ENCODE data around the gene RAPGEF1.

The RAPGEF1 gene

GRCh38 chr9:131673531-131673930 lies 66.3 kb downstream of the RAPGEF1 start:
- Histone ChIP-seq H3K36me3 (ENCODE audit: low read length) (no peaks in the 10 kb centered on the region), H3K27ac (ENCODE audit: low read depth, low read length) (peak overlapping the region; percentile 94), H2AFZ (ENCODE audit: low read depth, low read length, severe bottlenecking) (no peak overlapping the region), H3F3A (ENCODE audit: insufficient read depth) (peaks cover 25% of the 10 kb centered on the region), H3K9me2 (replicated peaks; ENCODE audit: insufficient read depth, low read length) (no peaks in the 10 kb centered on the region), H3K27me3 (ENCODE audit: low read length) (no peaks in the 10 kb centered on the region), H3K9me3 (ENCODE audit: insufficient read depth, low read length) (no peaks in the 10 kb centered on the region), H3K4me3 (ENCODE audit: insufficient read depth, low read length, poor library complexity, severe bottlenecking) (peak overlapping the region; percentile 50), H4K20me1 (ENCODE audit: low read depth, low read length) (no peaks in the 10 kb centered on the region; the same call in 1 of the 2 replicates), H3K79me2 (ENCODE audit: insufficient read depth, low read length) (peaks cover 81% of the 10 kb centered on the region), H3K4me2 (ENCODE audit: low read depth, low read length, poor library complexity, severe bottlenecking) (peak overlapping the region; percentile 86), H3K9ac (ENCODE audit: low read length) (peak overlapping the region; percentile 56)
- TF ChIP-seq CTCF (IDR thresholded peaks at IDR 0.05; ENCODE audit: insufficient read depth, low read length, poor library complexity, severe bottlenecking) = no peak
- no peak for TF ChIP-seq EZH2phosphoT487 (conservative IDR thresholded peaks at IDR 0.05; ENCODE audit: low read length)

DNA sequence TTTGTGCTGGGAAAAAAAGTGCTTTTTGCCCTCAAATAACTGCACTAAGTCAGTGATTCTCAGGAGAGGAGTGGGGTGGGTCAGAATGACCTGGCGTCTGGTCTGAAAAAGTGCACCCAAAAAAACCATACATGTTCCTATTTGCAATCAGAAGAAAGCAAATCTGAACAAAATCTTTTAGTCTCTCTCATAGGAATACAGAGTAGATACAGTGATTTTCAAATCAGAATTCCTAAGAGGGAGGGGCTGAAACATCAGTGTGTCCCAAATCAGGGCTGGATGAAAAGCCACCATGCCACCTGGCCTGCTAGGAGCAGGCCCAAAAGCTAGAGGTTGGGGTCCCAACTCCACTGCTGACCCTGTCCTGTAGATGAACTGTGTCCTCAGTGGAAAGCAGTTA lies 66.8 kb downstream of the RAPGEF1 start:
- Histone ChIP-seq H3K4me2 (ENCODE audit: low read depth, low read length, poor library complexity, severe bottlenecking) (peak overlapping the region; percentile 86), H3K9me3 (ENCODE audit: insufficient read depth, low read length) (no peaks in the 10 kb centered on the region), H3K36me3 (ENCODE audit: low read length) (no peaks in the 10 kb centered on the region), H2AFZ (ENCODE audit: low read depth, low read length, severe bottlenecking) (no peak overlapping the region), H3K4me3 (ENCODE audit: insufficient read depth, low read length, poor library complexity, severe bottlenecking) (no peak overlapping the region), H3K9me2 (replicated peaks; ENCODE audit: insufficient read depth, low read length) (no peaks in the 10 kb centered on the region), H3F3A (ENCODE audit: insufficient read depth) (peaks cover 25% of the 10 kb centered on the region), H4K20me1 (ENCODE audit: low read depth, low read length) (no peaks in the 10 kb centered on the region; the same call in 1 of the 2 replicates), H3K79me2 (ENCODE audit: insufficient read depth, low read length) (peaks cover 85% of the 10 kb centered on the region), H3K27ac (ENCODE audit: low read depth, low read length) (peak overlapping the region; percentile 94; the same call in 1 of the 2 replicates), H3K27me3 (ENCODE audit: low read length) (no peaks in the 10 kb centered on the region), H3K9ac (ENCODE audit: low read length) (peak overlapping the region; percentile 56)
- TF ChIP-seq CTCF (IDR thresholded peaks at IDR 0.05; ENCODE audit: insufficient read depth, low read length, poor library complexity, severe bottlenecking) (no peak), EZH2phosphoT487 (conservative IDR thresholded peaks at IDR 0.05; ENCODE audit: low read length) (no peak)

- Histone ChIP-seq H3K4me2 (ENCODE audit: low read depth, low read length, poor library complexity, severe bottlenecking) (peak overlapping the region; percentile 86), H3K9me3 (ENCODE audit: insufficient read depth, low read length) (no peaks in the 10 kb centered on the region), H3K9ac (ENCODE audit: low read length) (no peak overlapping the region), H3K79me2 (ENCODE audit: insufficient read depth, low read length) (peaks cover 91% of the 10 kb centered on the region), H3K9me2 (replicated peaks; ENCODE audit: insufficient read depth, low read length) (no peaks in the 10 kb centered on the region), H3K4me3 (ENCODE audit: insufficient read depth, low read length, poor library complexity, severe bottlenecking) (no peak overlapping the region), H3F3A (ENCODE audit: insufficient read depth) (peaks cover 20% of the 10 kb centered on the region), H4K20me1 (ENCODE audit: low read depth, low read length) (no peaks in the 10 kb centered on the region; the same call in 1 of the 2 replicates), H3K27me3 (ENCODE audit: low read length) (no peaks in the 10 kb centered on the region), H3K27ac (ENCODE audit: low read depth, low read length) (peak overlapping the region; percentile 69; the same call in 1 of the 2 replicates), H3K36me3 (ENCODE audit: low read length) (no peaks in the 10 kb centered on the region), H2AFZ (ENCODE audit: low read depth, low read length, severe bottlenecking) (no peak overlapping the region)
- TF ChIP-seq EZH2phosphoT487 (conservative IDR thresholded peaks at IDR 0.05; ENCODE audit: low read length) = no peak
- TF ChIP-seq CTCF (IDR thresholded peaks at IDR 0.05; ENCODE audit: insufficient read depth, low read length, poor library complexity, severe bottlenecking) = no peak
Measured at GRCh38 chr9:131672451-131672850, 67.4 kb downstream of the RAPGEF1 start.

All from SU-DHL-6 (cell line).